ENCODE results near the gene ALDH4A1.

GRCh38 chr1:18949686-18950400, 47.5 kb upstream of the ALDH4A1 start:
- TF ChIP-seq, protein P1, sequence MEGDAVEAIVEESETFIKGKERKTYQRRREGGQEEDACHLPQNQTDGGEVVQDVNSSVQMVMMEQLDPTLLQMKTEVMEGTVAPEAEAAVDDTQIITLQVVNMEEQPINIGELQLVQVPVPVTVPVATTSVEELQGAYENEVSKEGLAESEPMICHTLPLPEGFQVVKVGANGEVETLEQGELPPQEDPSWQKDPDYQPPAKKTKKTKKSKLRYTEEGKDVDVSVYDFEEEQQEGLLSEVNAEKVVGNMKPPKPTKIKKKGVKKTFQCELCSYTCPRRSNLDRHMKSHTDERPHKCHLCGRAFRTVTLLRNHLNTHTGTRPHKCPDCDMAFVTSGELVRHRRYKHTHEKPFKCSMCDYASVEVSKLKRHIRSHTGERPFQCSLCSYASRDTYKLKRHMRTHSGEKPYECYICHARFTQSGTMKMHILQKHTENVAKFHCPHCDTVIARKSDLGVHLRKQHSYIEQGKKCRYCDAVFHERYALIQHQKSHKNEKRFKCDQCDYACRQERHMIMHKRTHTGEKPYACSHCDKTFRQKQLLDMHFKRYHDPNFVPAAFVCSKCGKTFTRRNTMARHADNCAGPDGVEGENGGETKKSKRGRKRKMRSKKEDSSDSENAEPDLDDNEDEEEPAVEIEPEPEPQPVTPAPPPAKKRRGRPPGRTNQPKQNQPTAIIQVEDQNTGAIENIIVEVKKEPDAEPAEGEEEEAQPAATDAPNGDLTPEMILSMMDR (IDR thresholded peaks at IDR 0.05; ENCODE audit: low read depth, low read length), result no peak
- no peak for TF ChIP-seq EZH2phosphoT487 (IDR thresholded peaks at IDR 0.05; ENCODE audit: low read depth)
